ENCODE results near the gene KCNQ4.

The KCNQ4 gene

DNA sequence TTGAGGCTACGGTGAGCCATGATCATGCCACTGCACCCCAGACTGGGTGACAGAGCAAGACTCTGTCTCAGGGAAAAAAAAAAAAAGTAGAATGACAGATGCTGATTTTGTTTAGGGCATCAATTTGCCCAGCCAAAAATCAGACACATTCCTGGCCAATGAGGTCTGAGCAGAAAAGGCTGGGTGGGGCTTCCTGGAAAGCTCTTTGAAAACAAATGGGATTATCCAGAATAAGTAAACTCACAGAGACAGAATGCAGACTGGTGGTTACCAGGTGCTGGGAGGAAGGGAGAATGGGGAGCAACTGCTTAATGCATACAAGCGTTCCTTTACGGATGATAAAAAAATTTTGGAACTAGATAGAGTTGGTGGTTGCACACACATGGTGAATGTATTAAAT lies 88.7 kb downstream of the KCNQ4 start:
- no peak for DNase-seq

DNA sequence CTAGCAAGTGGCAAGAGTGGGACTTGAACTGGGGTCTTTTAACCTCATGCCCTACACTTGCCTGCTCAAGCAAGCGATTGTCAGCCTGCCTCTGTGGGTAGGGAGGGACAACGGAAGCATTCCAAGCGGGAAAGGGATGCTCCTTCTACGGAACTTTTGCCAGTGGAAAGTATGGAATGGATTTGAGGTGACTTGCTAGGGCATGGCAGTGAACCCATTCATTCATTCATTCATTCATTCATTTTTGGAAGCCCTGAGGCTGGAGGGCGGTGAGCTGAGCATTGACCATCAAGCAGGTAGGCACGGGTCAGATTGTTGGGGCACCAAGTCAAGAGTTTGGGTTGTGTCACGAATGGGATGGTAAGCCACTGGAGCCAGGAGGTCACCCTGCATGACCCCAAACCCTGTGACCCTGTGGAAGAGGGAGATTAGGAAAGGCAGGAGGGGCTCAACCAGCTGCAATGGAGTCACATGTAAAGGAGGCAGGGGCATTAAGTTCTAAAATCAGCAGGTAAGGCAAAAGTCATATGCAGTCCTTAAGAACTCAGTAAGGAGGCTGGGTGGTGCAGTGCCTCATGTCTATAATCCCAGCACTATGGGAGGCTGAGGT lies 90.4 kb downstream of the KCNQ4 start:
- no peak for DNase-seq

DNA sequence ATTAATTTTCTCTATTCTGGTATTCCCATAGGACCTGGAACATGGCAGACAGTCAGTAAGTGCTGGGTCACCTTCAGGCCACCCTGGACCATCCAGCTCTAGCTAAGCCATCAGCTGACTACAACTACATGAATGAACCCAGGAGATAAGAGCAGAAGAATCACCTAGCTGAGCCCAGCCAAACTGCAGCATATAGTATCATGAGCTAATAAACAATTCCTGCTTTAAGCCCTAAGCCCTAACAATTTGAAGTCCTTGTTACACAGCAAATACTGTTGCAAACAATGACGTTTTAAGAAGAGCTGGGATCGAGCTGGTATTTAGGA lies 92.8 kb downstream of the KCNQ4 start:
- DNase-seq, result no peak

DNA sequence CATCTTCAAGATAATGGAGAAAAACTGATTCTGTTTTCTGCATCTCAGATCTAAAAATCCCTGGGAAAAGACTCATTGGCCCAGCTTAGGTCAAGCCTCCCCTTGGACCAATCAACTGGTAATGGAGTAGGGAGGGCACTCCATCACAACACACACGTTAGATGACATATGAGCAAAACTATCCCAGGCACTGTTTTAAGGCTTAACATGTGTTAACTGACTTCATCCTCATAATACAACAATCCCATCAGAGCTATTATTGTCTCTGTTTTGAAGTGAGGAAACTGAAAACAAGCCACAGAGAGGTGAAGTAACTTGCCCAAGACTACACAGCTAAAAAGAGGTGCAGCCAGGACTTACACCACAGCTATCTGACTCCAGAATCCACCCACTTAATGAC lies 93.3 kb downstream of the KCNQ4 start:
- DNase-seq, result no peak

DNA sequence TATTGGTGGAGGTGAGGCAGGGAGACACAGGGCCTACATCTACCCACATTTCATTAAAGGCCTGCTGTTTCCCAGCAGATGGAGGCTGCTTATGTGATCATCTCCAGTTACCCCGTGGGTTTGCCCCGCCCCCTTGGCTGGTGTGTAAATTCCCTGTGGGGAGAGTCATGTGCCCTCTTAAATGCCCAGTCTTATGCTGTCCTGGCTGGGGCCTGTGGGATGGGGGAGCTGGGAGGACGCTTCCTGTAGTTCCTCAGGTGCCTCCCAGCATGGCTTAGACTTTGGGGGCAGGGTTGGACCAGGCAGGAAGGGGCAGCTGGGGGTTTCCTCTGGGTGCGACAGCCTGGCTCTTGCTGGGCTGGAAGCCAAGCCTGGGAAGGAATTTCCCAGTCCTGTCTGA lies 94.1 kb downstream of the KCNQ4 start:
- peak; percentile 32 for DNase-seq

DNA sequence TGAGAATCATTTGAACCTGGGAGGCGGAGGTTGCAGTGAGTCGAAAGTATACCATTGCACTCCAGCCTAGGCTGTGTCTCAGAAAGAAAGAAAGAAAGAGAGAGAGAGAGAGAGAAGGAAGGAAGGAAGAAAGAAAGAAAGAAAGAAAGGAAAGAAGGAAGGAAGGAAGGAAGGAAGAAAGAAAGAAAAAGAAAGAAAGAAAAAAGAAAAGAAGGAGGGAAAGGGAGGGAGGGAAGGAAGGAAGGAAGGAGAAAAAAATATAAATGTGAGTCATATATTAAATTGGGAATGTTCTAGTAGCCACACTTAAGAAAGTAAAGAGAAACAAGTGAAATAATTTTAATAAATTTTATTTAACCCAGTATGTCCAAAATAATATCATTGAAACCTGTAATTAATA lies 95.3 kb downstream of the KCNQ4 start:
- DNase-seq, result no peak

DNA sequence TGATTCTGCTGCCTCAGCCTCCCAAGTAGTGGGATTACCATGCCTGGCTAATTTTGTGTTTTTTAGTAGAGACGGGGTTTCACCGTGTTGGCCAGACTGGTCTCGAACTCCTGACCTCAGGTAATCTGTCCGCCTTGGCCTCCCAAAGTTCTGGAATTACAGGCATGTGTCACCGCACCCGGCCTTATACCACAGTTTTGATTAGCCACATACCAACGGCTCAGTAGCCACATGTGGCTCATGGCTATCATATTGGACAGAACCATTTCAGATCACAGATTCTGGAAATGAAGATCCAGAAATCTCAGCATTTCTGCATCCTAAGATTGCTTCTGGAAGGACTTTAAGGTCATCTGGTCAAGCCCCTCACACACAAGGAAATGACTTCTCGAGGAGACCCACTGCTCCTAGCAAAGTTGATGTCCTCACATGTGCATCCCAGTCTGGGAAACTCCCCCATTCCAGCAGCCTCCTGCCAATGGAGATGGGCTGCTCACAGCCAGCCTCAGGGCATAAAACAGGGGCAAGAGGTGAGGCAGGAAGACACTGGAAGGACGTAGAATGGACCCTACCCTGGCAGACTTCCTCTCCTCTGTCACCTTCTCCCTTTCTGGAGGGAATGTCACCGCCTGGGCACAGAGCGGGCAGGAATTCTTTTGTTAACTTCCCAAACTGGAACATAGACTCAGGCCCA lies 96.0 kb downstream of the KCNQ4 start:
- DNase-seq, result no peak

DNA sequence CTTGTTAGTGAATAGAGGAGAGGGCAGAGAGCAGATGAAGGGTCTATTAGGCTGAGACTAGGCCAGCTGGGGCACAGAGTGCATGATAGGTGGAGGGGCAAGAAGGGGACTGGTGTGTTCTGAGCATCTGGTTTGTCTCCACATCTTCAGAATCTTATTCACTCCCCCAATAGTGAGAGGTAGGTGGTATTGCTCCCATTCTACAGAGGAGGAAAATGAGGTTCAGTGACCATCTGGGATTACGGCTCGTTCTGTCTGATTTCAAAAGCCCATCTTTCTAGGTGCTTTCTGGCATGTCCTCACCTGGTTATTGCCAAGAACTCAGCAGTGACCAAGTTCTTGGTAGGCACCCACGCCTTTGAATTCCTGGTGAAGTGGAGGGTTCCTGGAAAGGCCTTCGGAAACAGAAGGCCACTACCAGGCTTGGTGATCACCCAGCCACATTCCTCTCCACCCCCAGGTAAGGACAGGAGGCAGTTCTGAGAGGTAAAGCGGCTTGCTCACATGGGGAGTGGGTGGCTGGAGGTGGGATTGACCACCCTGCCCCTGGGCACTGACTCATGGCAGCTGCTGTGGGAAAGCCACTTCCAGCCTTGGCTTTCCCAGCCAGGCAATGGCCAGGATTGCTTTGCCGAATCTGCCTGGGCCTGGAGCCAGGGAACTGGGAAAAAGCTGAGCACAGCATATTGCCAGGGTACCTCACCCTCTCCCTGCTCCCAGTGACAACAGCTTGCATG lies 97.4 kb downstream of the KCNQ4 start:
- no peak for DNase-seq

DNA sequence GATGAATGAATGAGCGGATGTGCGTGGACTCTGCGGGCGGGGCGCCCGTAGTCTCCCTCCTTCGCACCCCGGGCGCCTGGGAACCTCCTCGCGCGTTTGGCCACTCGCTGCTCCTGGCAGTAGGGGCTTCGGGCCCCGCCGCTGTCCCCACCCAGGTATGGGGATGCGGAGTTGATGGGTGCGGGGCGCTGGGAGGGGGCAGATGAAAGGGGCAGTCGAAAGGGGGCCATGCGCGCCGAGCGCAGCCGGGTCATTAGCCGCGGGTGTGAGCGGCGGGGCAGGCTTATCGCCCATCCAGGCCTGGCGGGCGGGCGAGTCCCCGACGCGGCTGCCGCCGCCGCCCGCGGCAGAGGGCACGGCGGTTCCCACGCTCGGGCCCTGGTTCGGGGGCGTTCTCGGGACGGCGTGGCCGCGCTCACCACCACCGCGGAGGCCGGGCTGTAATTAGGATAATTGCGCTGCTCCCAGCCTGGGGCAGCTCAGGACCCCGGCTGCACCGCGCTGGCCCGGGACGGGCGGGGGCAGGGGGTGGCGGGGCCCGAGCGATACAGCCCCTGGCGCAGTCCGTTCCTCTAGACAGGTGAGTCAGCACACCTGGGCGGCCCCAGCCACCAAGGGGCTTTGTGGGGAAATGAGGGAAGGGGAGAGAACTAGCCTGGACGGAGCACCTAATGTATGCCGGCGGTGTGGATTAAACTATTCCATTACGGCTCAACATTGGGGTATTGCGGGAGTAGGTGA lies 100.6 kb downstream of the KCNQ4 start:
- DNase-seq, result no peak

DNA sequence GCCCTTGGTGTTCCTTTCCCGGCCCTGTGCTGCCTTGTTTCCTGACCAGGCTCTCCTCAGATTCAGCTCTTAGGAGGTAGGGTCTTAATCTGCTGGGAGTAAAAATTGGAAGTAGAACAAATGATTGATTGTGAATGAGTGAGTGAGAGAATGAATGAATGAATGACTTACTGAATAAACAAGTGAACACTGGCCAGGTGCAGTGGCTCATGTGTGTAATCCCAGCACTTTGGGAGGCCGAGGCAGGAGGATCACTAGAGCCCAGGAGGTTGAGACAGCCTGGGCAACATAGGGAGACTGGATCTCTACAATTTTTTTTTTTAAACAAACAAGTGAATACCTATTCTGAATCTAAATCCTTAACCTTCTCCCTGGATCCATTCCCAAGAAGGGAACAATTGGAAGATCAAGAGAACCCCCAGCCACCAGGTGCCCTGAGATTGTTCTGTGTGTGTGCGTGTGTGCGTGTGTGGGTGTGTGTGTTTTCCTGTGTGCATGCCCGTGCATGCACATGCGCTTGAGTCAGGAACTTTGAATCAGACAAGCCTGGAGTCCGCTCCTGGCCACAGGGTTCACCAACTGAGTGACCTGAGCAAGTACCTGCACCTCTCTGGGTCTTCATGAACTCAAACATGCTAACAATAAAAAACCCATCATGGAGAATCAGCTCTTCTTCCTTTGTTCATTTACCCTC lies 102.9 kb downstream of the KCNQ4 start:
- DNase-seq, result no peak

DNA sequence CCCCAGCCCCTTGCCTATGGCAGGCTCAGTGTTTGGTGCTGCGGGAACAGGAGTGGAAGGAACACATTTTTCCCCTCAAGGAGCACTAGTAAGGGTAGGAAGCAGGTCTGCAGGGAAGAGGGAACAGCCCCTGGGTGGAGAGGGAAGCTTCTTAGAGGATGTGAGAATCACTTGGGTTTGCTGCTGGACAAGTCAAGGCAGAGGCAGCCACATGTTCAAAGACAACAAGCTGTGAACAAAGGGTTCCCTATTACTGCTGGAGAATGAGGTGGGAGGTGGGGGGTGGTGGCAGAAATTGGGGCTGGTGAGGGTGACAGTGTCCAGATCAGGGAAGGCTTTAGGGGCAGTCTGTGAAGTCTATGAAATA lies 103.4 kb downstream of the KCNQ4 start:
- DNase-seq, result no peak

DNA sequence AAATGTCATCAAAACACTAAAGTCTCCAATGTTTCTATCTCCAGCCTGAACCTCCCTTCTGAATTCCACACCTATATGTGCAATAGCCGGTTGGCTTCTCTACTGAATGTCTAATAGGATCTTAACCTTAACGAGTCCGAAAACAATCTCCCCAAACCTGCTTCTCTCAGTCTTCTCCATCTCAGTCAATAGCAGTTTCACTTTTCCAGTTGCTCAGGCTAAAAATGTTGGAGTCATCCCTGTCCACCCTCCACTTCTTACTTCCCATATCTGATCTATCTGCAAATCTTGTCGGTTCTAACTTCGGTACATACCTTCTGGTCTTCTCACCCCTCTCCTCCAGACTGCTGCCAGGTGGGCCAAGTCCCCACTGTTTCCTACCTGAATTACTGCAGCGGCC lies 104.1 kb downstream of the KCNQ4 start:
- DNase-seq, result no peak

Data from activated naive CD4-positive, alpha-beta T cell treated with Interleukin-2 at 50 U/mL for 16 hours (primary cell).